Smooth muscle cell (in vitro differentiated cells): ENCODE measurements around the gene COL9A1. TPM values are rescaled to one million over a fixed set of nuclear protein-coding genes. Genes with fewer than 3 reads are reported as not detected.

Experiments
- DNase-seq: peaks from one replicate; lab custom pipeline; 2025; ENCODE audit not compliant: unreplicated experiment; lab: John Stamatoyannopoulos, UW
- H2AFZ ChIP-seq: fragments of 200-600 bp; sonication (generic); 2 replicates; pipeline ENCODE4 v1.6.0; 2016; ENCODE audit warnings: antibody characterized with exemption, low read depth, mild to moderate bottlenecking
- H3F3A ChIP-seq: fragments of 200-600 bp; sonication (generic); 2 replicates; pipeline ENCODE4 v1.6.0; 2017; ENCODE audit warnings: antibody characterized with exemption, low read depth
- H3K27ac ChIP-seq: fragments of 200-600 bp; sonication (generic); 2 replicates; pipeline ENCODE4 v1.5.1; 2016; ENCODE audit warnings: low read depth, mild to moderate bottlenecking
- H3K27me3 ChIP-seq: fragments of 200-600 bp; sonication (generic); 2 replicates; pipeline ENCODE4 v1.6.1; 2016; ENCODE audit warnings: low read depth, mild to moderate bottlenecking
- H3K36me3 ChIP-seq: fragments of 200-600 bp; sonication (generic); 2 replicates; pipeline ENCODE4 v1.5.1; 2016; ENCODE audit warnings: low read depth
- H3K4me1 ChIP-seq: fragments of 200-600 bp; sonication (generic); 2 replicates; pipeline ENCODE4 v1.5.1; 2016; ENCODE audit warnings: low read depth
- H3K4me2 ChIP-seq: fragments of 200-600 bp; sonication (generic); 2 replicates; pipeline ENCODE4 v1.6.0; 2016; ENCODE audit warnings: mild to moderate bottlenecking
- H3K4me3 ChIP-seq: fragments of 200-600 bp; sonication (generic); 2 replicates; pipeline ENCODE4 v1.5.1; 2016; ENCODE audit warnings: mild to moderate bottlenecking
- H3K79me2 ChIP-seq: fragments of 200-600 bp; sonication (generic); 2 replicates; pipeline ENCODE4 v1.6.0; 2016; ENCODE audit warnings: low read depth, mild to moderate bottlenecking
- H3K9ac ChIP-seq: fragments of 200-600 bp; sonication (generic); 2 replicates; pipeline ENCODE4 v1.6.0; 2016; ENCODE audit warnings: low read depth
- H3K9me3 ChIP-seq: fragments of 200-600 bp; sonication (generic); replicated peaks from 2 replicates; pipeline ENCODE4 v1.5.1; 2016; ENCODE audit warnings: low read depth
- H4K20me1 ChIP-seq: fragments of 200-600 bp; sonication (generic); 2 replicates; pipeline ENCODE4 v1.6.0; 2016; ENCODE audit warnings: low read depth
- CTCF ChIP-seq: fragments of 200-600 bp; sonication (generic); IDR thresholded peaks from 2 replicates; pipeline ENCODE4 v1.5.1; 2017; ENCODE audit warnings: borderline replicate concordance, mild to moderate bottlenecking, antibody characterized with exemption; ENCODE audit not compliant: insufficient read depth, poor library complexity, severe bottlenecking
- WGBS: methylation state at CpG from one replicate; pipeline ENCODE4 v1.1.7; 2016; ENCODE audit warnings: low lambda C conversion rate; 5-methylcytosine and 5-hydroxymethylcytosine counted together
- polyA plus RNA-seq: library from polyadenylated mRNA; unstranded; fragments of >200 nt; fragmentation: Nextera tagmentation; extraction: Ambion mirVana; gene quantifications from 2 replicates; pipeline ENCODE4 v1.2.1, GENCODE V29; 2016
- total RNA-seq: library from RNA; depleted of rRNA; stranded (reverse); fragments of >200 nt; gene quantifications from 2 replicates; pipeline ENCODE4 v1.2.3, GENCODE V29; 2014

COL9A1 gene
- total and polyA plus RNA-seq, 2 experiments from 2014 or later, result not detected

DNA sequence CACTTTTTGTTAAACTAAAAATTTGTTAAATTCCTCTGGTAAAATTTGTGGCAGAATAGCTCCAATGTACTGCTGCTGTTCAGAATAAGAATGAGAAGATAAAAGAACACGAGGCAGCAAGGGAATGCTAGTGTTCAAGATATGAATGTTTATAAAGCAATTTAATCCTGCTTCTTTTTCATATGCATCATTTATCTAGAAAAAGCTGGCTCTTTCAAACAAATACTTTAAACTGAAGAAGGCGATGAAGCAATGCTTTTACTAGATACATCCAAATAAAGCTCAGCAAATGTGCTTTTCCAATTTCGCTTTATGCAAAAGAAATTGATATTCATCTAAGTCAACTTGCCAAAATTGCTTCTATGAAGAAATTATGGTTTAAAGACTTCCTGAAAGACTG is 66.5 kb downstream of the COL9A1 start:
- Histone ChIP-seq H3K4me3 (no peak overlapping the region), H3K79me2 (no peaks in the 10 kb centered on the region), H3K27me3 (no peaks in the 10 kb centered on the region), H3K36me3 (no peaks in the 10 kb centered on the region), H3K9me3 (no peaks in the 10 kb centered on the region), H2AFZ (no peak overlapping the region), H4K20me1 (no peaks in the 10 kb centered on the region), H3F3A (no peaks in the 10 kb centered on the region), H3K4me1 (no peaks in the 10 kb centered on the region), H3K27ac (no peak overlapping the region), H3K9ac (no peak overlapping the region), H3K4me2 (no peak overlapping the region)
- no peak for DNase-seq
- TF ChIP-seq CTCF, result no peak
- 85% methylated on average over 3 of the region's 3 CpGs for WGBS

DNA sequence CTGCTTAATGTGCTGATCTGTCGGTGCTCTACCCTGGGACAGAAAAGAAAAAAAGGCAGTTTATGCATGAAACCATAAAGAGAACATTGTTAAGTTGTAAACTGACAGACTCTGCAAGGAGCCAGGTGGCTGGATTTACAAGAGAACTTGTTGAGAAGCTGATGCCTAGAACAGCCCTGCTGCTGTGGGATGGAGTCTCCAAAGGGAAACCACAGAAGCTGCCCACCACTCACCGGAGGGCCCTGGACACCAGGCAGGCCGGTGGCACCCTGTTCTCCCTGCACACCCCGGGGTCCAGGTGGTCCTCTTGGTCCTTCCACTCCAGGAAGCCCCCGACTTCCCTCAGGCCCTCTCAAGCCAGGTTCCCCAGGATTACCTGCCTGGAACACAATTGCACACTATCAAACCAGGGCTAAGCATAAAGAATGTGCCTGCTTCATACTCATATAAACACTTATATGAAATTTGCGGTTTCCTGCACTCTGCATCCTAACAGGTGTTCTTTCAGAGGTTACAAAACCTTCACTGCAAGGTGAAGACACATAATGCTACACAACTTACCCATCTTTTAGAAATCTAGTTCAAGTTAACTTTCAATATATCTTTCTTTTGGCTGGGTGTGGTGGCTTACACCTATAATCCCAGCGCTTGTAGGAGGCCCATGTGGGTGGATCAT is 68.2 kb downstream of the COL9A1 start:
- no peaks in the 10 kb centered on the region for H4K20me1 ChIP-seq

GRCh38 chr6:70231311-70231710 is 71.6 kb downstream of the COL9A1 start:
- 96% methylated on average over 2 of the region's 2 CpGs for WGBS
- no peak for TF ChIP-seq CTCF
- H3K9me3 ChIP-seq, result no peaks in the 10 kb centered on the region

More for the DNA sequence above, 68.2 kb downstream of the COL9A1 start:
- no peaks in the 10 kb centered on the region for H3K9me3 ChIP-seq
- no peak overlapping the region for H3K4me2 ChIP-seq
- 92% methylated on average over 7 of the region's 7 CpGs for WGBS
- no peak overlapping the region for H3K27ac ChIP-seq
- no peaks in the 10 kb centered on the region for H3K4me1 ChIP-seq
- H3K79me2 ChIP-seq, result no peaks in the 10 kb centered on the region
- no peak overlapping the region for H2AFZ ChIP-seq
- H3K36me3 ChIP-seq, result no peaks in the 10 kb centered on the region
- H3F3A ChIP-seq, result no peaks in the 10 kb centered on the region
- H3K4me3 ChIP-seq, result no peak overlapping the region
- H3K27me3 ChIP-seq, result no peaks in the 10 kb centered on the region
- DNase-seq, result no peak
- no peak for TF ChIP-seq CTCF
- H3K9ac ChIP-seq, result no peak overlapping the region

GRCh38 chr6:70225055-70225454 is 77.8 kb downstream of the COL9A1 start:
- Histone ChIP-seq H3K79me2 (no peaks in the 10 kb centered on the region), H4K20me1 (no peaks in the 10 kb centered on the region), H3K4me2 (no peak overlapping the region), H3K36me3 (no peaks in the 10 kb centered on the region), H3K9ac (no peak overlapping the region), H3K4me1 (no peaks in the 10 kb centered on the region), H3K4me3 (no peak overlapping the region), H3K27ac (no peak overlapping the region), H3F3A (no peaks in the 10 kb centered on the region), H3K27me3 (peaks cover 11% of the 10 kb centered on the region), H3K9me3 (no peaks in the 10 kb centered on the region), H2AFZ (no peak overlapping the region)
- no peak for TF ChIP-seq CTCF
- no peak for DNase-seq
- WGBS, result 92% methylated on average over 2 of the region's 2 CpGs

More at GRCh38 chr6:70231311-70231710, 71.6 kb downstream of the COL9A1 start:
- Histone ChIP-seq H3K27ac (no peak overlapping the region), H3K4me3 (no peak overlapping the region), H3K9ac (no peak overlapping the region), H3K4me2 (no peak overlapping the region), H2AFZ (no peak overlapping the region), H3K79me2 (no peaks in the 10 kb centered on the region), H3F3A (no peaks in the 10 kb centered on the region), H4K20me1 (no peaks in the 10 kb centered on the region), H3K4me1 (no peaks in the 10 kb centered on the region), H3K27me3 (no peaks in the 10 kb centered on the region), H3K36me3 (no peaks in the 10 kb centered on the region)
- no peak for DNase-seq
